Keratinocyte (primary cell): ENCODE measurements around the gene GLP2R. TPM values are rescaled to one million over a fixed set of nuclear protein-coding genes. Genes with fewer than 3 reads are reported as not detected.

Source experiments
- DNase-seq: peaks from one replicate; pipeline ENCODE4 v3.0.0-alpha.2; 2011; ENCODE audit warnings: low read depth, missing footprints, low spot score
- FAIRE-seq: peaks from 2 replicates; lab custom pipeline; 2011; peaks lifted over from hg19 to GRCh38; lab: Jason Lieb, UNC
- H2AFZ ChIP-seq: 2 replicates; pipeline ENCODE4 v1.6.0; 2012; ENCODE audit warnings: low read length, control low read depth, inconsistent platforms; ENCODE audit not compliant: control insufficient read depth
- H3K27ac ChIP-seq: 2 replicates; pipeline ENCODE4 v1.5.1; 2011; ENCODE audit warnings: low read length; ENCODE audit not compliant: control insufficient read depth, insufficient read depth
- H3K27me3 ChIP-seq: 3 replicates; pipeline ENCODE4 v1.6.0; 2011; ENCODE audit warnings: low read length; ENCODE audit not compliant: control insufficient read depth, insufficient read depth; ENCODE audit errors: extremely low read depth
- H3K36me3 ChIP-seq, 2 experiments: 2 replicates in 1 of 2; 3 replicates in 1 of 2; pipeline ENCODE4 v1.5.1; 2011; ENCODE audit warnings: low read length in 2 of 2, mild to moderate bottlenecking in 1 of 2; ENCODE audit not compliant: control insufficient read depth in 2 of 2, insufficient read depth in 2 of 2; ENCODE audit errors: extremely low read depth in 1 of 2
- H3K4me1 ChIP-seq: 3 replicates; pipeline ENCODE4 v1.5.1; 2011; ENCODE audit warnings: low read length; ENCODE audit not compliant: control insufficient read depth, insufficient read depth; ENCODE audit errors: extremely low read depth
- H3K4me2 ChIP-seq: 3 replicates; pipeline ENCODE4 v1.6.0; 2011; ENCODE audit warnings: low read depth, low read length; ENCODE audit not compliant: control insufficient read depth, insufficient read depth; ENCODE audit errors: extremely low read depth
- H3K4me3 ChIP-seq, 3 experiments: fragments of 200-600 bp in 1 of 3; sonication (generic) in 1 of 3; 2 replicates in 2 of 3; 3 replicates in 1 of 3; pipeline ENCODE4 v1.5.1; 2011 to 2016; ENCODE audit warnings: low read length in 3 of 3, mild to moderate bottlenecking in 3 of 3, control low read depth in 2 of 3, inconsistent platforms in 1 of 3, low read depth in 1 of 3, mixed read lengths in 1 of 3, mixed run types in 1 of 3, moderate library complexity in 1 of 3; ENCODE audit not compliant: control insufficient read depth in 2 of 3, insufficient read depth in 2 of 3; ENCODE audit errors: extremely low read depth in 1 of 3
- H3K79me2 ChIP-seq: 2 replicates; pipeline ENCODE4 v1.6.0; 2012; ENCODE audit warnings: low read length; ENCODE audit not compliant: control insufficient read depth, insufficient read depth
- H3K9ac ChIP-seq: 3 replicates; pipeline ENCODE4 v1.6.0; 2011; ENCODE audit warnings: low read length; ENCODE audit not compliant: control insufficient read depth, insufficient read depth; ENCODE audit errors: extremely low read depth
- H3K9me1 ChIP-seq: 3 replicates; pipeline ENCODE4 v1.6.0; 2011; ENCODE audit warnings: low read length; ENCODE audit not compliant: control insufficient read depth, insufficient read depth; ENCODE audit errors: extremely low read depth
- H3K9me3 ChIP-seq: 2 replicates; pipeline ENCODE4 v1.5.1; 2012; ENCODE audit warnings: low read depth, low read length; ENCODE audit not compliant: control insufficient read depth
- H4K20me1 ChIP-seq: 3 replicates; pipeline ENCODE4 v1.6.0; 2011; ENCODE audit warnings: low read length; ENCODE audit not compliant: control insufficient read depth, insufficient read depth; ENCODE audit errors: extremely low read depth
- CTCF ChIP-seq, 3 experiments: IDR thresholded peaks in 1 of 3; conservative IDR thresholded peaks in 1 of 3; optimal IDR thresholded peaks in 1 of 3; 2 replicates in 2 of 3; 3 replicates in 1 of 3; pipeline versions ENCODE3 to v1.5.1; 2011; ENCODE audit warnings: low read length in 3 of 3, mild to moderate bottlenecking in 3 of 3, moderate library complexity in 2 of 3, control low read depth in 1 of 3, inconsistent platforms in 1 of 3; ENCODE audit not compliant: insufficient read depth in 2 of 3; ENCODE audit errors: extremely low read depth in 1 of 3
- EZH2 ChIP-seq: IDR thresholded peaks from one replicate; pipeline ENCODE4 v1.6.1; 2012; ENCODE audit warnings: inconsistent platforms, mild to moderate bottlenecking, low read length, moderate library complexity
- dilution Hi-C: fragments of 300-500 bp; cut with MboI; formaldehyde crosslinking; loops from one replicate; pipeline ENCODE4 v1.7.0; 2020; ENCODE audit warnings: low sequenced_read_pairs; ENCODE audit not compliant: extremely low pct_ligation_motif_present
- polyA plus RNA-seq, 5 experiments: library from polyadenylated mRNA; depleted of rRNA in 3 of 5; stranded (reverse) in 3 of 5; stranded (forward) in 1 of 5; unstranded in 1 of 5; fragments of >200 nt; gene quantifications; 1 replicate in 1 of 5; 2 replicates in 3 of 5; 3 replicates in 1 of 5; pipeline versions ENCODE4 v1.2.1 to v1.2.3, GENCODE V29; 2011 to 2012; ENCODE audit warnings: missing spikeins in 2 of 5, low read depth in 1 of 5, low replicate concordance in 1 of 5

Gene GLP2R
- polyA plus RNA-seq, 1 donor (not counting 4 experiments of a cell fraction or from before 2014, with no cell fraction given): not detected

DNA sequence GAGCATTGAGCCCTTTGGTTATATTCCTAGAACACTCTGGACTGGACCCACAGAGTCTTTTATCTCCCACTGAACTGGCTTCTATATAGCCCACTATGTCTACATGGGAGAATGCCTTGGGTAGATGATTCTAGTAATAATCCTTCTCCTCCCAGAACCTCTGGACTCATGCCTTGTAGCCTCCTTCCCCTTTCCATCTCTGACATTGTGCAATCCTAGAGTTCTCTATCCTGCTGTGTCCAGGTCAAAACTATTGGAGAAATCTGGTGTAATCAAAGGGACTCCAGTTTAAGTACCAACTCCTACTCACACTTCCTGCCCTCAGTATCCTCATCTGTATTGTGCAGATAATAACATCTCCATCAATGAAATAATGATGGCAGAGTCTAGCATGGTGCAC is 70.2 kb downstream of the GLP2R start:
- H3K9me1 ChIP-seq: no peaks in the 10 kb centered on the region
- no peak overlapping the region for H3K4me3 ChIP-seq
- H3K4me1 ChIP-seq: no peaks in the 10 kb centered on the region
- no peak overlapping the region for H2AFZ ChIP-seq
- H3K9me3 ChIP-seq: no peaks in the 10 kb centered on the region
- H3K27me3 ChIP-seq: no peaks in the 10 kb centered on the region
- H3K36me3 ChIP-seq: no peaks in the 10 kb centered on the region
- TF ChIP-seq EZH2: no peak
- TF ChIP-seq CTCF (optimal IDR thresholded peaks at IDR 0.05 in 1 of 3, IDR thresholded peaks at IDR 0.05 in 1 of 3, conservative IDR thresholded peaks at IDR 0.05 in 1 of 3; ENCODE audit: extremely low read depth in 1 of 3, insufficient read depth in 2 of 3, low read length in 3 of 3): no peak
- FAIRE-seq: no peak
- H3K9ac ChIP-seq: no peak overlapping the region
- H3K4me2 ChIP-seq: no peak overlapping the region
- H3K79me2 ChIP-seq: no peaks in the 10 kb centered on the region
- dilution Hi-C loops: no loop called here
- DNase-seq: no peak
- no peaks in the 10 kb centered on the region for H4K20me1 ChIP-seq
- H3K27ac ChIP-seq: no peak overlapping the region

GRCh38 chr17:9897372-9897968 is 71.7 kb downstream of the GLP2R start:
- DNase-seq (no peak), FAIRE-seq (no peak)
- Histone ChIP-seq H3K27ac (no peak overlapping the region), H3K79me2 (no peaks in the 10 kb centered on the region), H4K20me1 (no peaks in the 10 kb centered on the region), H3K9me1 (no peaks in the 10 kb centered on the region), H3K27me3 (no peaks in the 10 kb centered on the region), H3K4me1 (no peaks in the 10 kb centered on the region), H3K36me3 (no peaks in the 10 kb centered on the region), H3K9me3 (no peaks in the 10 kb centered on the region), H3K4me2 (no peak overlapping the region), H3K9ac (no peak overlapping the region), H2AFZ (no peak overlapping the region), H3K4me3 (no peak overlapping the region)
- dilution Hi-C loops: no loop called here
- TF ChIP-seq EZH2: no peak
- no peak for TF ChIP-seq CTCF (optimal IDR thresholded peaks at IDR 0.05 in 1 of 3, IDR thresholded peaks at IDR 0.05 in 1 of 3, conservative IDR thresholded peaks at IDR 0.05 in 1 of 3; ENCODE audit: extremely low read depth in 1 of 3, insufficient read depth in 2 of 3, low read length in 3 of 3)
